ENCODE measurements around the gene FAM184B.

The FAM184B gene

GRCh38 chr4:17699380-17699779 lies 82.0 kb downstream of the FAM184B start:
- no peak overlapping the region for H2AFZ ChIP-seq (ENCODE audit: low read length)
- no peaks in the 10 kb centered on the region for H3K36me3 ChIP-seq (ENCODE audit: insufficient read depth, low read length)
- no peaks in the 10 kb centered on the region for H3F3A ChIP-seq (ENCODE audit: low read depth)
- H3K4me2 ChIP-seq (ENCODE audit: low read depth, low read length, poor library complexity, severe bottlenecking) = no peak overlapping the region
- 0 out of 2 replicates have a peak, but pooled peaks cover 6% of the 10 kb centered on the region for H3K9me3 ChIP-seq (ENCODE audit: insufficient read depth, low read depth, low read length)
- no peaks in the 10 kb centered on the region for H3K4me1 ChIP-seq (ENCODE audit: insufficient read depth, low read length, poor library complexity, severe bottlenecking)
- H3K9ac ChIP-seq (ENCODE audit: low read depth, low read length, poor library complexity, severe bottlenecking) = no peak overlapping the region
- H3K4me3 ChIP-seq (ENCODE audit: low read length, poor library complexity, severe bottlenecking) = no peak overlapping the region
- peaks cover 18% of the 10 kb centered on the region for H3K27me3 ChIP-seq (ENCODE audit: insufficient read depth, low read length, poor library complexity, severe bottlenecking)
- no peaks in the 10 kb centered on the region for H3K9me2 ChIP-seq (replicated peaks; ENCODE audit: low read depth, low read length)
- no peaks in the 10 kb centered on the region for H4K20me1 ChIP-seq (ENCODE audit: insufficient read depth, low read length, poor library complexity, severe bottlenecking)
- H3K79me2 ChIP-seq (ENCODE audit: insufficient read depth, low read length) = no peaks in the 10 kb centered on the region
- TF ChIP-seq EZH2phosphoT487 (IDR thresholded peaks at IDR 0.05; ENCODE audit: borderline replicate concordance) = no peak
- TF ChIP-seq CTCF (conservative IDR thresholded peaks at IDR 0.05; ENCODE audit: low read length) = no peak

- Histone ChIP-seq H3K9me3 (ENCODE audit: insufficient read depth, low read depth, low read length) (0 out of 2 replicates have a peak, but pooled peaks cover 6% of the 10 kb centered on the region), H3K4me2 (ENCODE audit: low read depth, low read length, poor library complexity, severe bottlenecking) (no peak overlapping the region), H3K27me3 (ENCODE audit: insufficient read depth, low read length, poor library complexity, severe bottlenecking) (peaks cover 18% of the 10 kb centered on the region), H3F3A (ENCODE audit: low read depth) (no peaks in the 10 kb centered on the region), H3K4me3 (ENCODE audit: low read length, poor library complexity, severe bottlenecking) (no peak overlapping the region), H4K20me1 (ENCODE audit: insufficient read depth, low read length, poor library complexity, severe bottlenecking) (no peaks in the 10 kb centered on the region), H3K9ac (ENCODE audit: low read depth, low read length, poor library complexity, severe bottlenecking) (no peak overlapping the region), H2AFZ (ENCODE audit: low read length) (no peak overlapping the region), H3K79me2 (ENCODE audit: insufficient read depth, low read length) (no peaks in the 10 kb centered on the region), H3K9me2 (replicated peaks; ENCODE audit: low read depth, low read length) (no peaks in the 10 kb centered on the region), H3K36me3 (ENCODE audit: insufficient read depth, low read length) (no peaks in the 10 kb centered on the region), H3K4me1 (ENCODE audit: insufficient read depth, low read length, poor library complexity, severe bottlenecking) (no peaks in the 10 kb centered on the region)
- TF ChIP-seq CTCF (conservative IDR thresholded peaks at IDR 0.05; ENCODE audit: low read length) (no peak), EZH2phosphoT487 (IDR thresholded peaks at IDR 0.05; ENCODE audit: borderline replicate concordance) (no peak)
Measured at GRCh38 chr4:17698116-17698515, 83.3 kb downstream of the FAM184B start.

- Histone ChIP-seq H3K9ac (ENCODE audit: low read depth, low read length, poor library complexity, severe bottlenecking) (no peak overlapping the region), H3F3A (ENCODE audit: low read depth) (no peaks in the 10 kb centered on the region), H3K9me2 (replicated peaks; ENCODE audit: low read depth, low read length) (no peaks in the 10 kb centered on the region), H3K4me2 (ENCODE audit: low read depth, low read length, poor library complexity, severe bottlenecking) (no peak overlapping the region), H3K79me2 (ENCODE audit: insufficient read depth, low read length) (no peaks in the 10 kb centered on the region), H3K27me3 (ENCODE audit: insufficient read depth, low read length, poor library complexity, severe bottlenecking) (peaks cover 18% of the 10 kb centered on the region), H3K36me3 (ENCODE audit: insufficient read depth, low read length) (no peaks in the 10 kb centered on the region), H2AFZ (ENCODE audit: low read length) (no peak overlapping the region), H3K9me3 (ENCODE audit: insufficient read depth, low read depth, low read length) (0 out of 2 replicates have a peak, but pooled peaks cover 6% of the 10 kb centered on the region), H3K4me1 (ENCODE audit: insufficient read depth, low read length, poor library complexity, severe bottlenecking) (no peaks in the 10 kb centered on the region), H3K4me3 (ENCODE audit: low read length, poor library complexity, severe bottlenecking) (no peak overlapping the region), H4K20me1 (ENCODE audit: insufficient read depth, low read length, poor library complexity, severe bottlenecking) (no peaks in the 10 kb centered on the region)
- TF ChIP-seq CTCF (conservative IDR thresholded peaks at IDR 0.05; ENCODE audit: low read length) (no peak), EZH2phosphoT487 (IDR thresholded peaks at IDR 0.05; ENCODE audit: borderline replicate concordance) (no peak)
Measured at GRCh38 chr4:17695341-17695740, 86.1 kb downstream of the FAM184B start.
